OCI-LY3 (cell line): ENCODE results near the gene WDPCP.
A peak's percentile ranks its signal among the peaks of the same experiment; 100 is the strongest.

Experiments used
- EZH2phosphoT487 ChIP-seq: fragments of 200-600 bp; shearing (Covaris generic); IDR thresholded peaks from 2 replicates; pipeline ENCODE4 v1.6.1; 2018; ENCODE audit warnings: antibody characterized with exemption, mixed run types, low read depth
- TF ChIP-seq, protein P1 (sequence below): fragments of 200-600, 300-600 bp; sonication (generic); IDR thresholded peaks from 2 replicates; pipeline ENCODE4 v1.5.1; 2014; ENCODE audit warnings: antibody characterized with exemption, low read length, low read depth

DNA sequence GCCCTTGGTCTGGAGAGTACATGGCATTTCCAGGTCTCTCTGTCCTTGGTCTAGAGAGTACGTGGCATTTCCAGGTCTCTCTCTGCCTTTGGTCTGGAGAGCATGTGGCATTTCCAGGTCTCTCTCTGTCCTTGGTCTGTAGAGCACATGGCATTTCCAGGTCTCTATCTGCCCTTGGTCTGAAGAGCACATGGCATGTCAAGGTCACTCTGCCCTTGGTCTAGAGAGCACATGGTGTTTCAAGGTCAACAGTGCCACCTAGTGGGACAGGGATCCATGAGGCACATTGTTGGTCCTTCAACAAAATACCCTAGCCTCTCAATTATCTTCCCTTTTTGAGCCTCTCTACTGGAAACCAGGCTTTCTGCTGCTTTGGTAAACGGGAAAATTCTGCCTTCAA, 287.4 kb downstream of the WDPCP start:
- TF ChIP-seq, protein P1, sequence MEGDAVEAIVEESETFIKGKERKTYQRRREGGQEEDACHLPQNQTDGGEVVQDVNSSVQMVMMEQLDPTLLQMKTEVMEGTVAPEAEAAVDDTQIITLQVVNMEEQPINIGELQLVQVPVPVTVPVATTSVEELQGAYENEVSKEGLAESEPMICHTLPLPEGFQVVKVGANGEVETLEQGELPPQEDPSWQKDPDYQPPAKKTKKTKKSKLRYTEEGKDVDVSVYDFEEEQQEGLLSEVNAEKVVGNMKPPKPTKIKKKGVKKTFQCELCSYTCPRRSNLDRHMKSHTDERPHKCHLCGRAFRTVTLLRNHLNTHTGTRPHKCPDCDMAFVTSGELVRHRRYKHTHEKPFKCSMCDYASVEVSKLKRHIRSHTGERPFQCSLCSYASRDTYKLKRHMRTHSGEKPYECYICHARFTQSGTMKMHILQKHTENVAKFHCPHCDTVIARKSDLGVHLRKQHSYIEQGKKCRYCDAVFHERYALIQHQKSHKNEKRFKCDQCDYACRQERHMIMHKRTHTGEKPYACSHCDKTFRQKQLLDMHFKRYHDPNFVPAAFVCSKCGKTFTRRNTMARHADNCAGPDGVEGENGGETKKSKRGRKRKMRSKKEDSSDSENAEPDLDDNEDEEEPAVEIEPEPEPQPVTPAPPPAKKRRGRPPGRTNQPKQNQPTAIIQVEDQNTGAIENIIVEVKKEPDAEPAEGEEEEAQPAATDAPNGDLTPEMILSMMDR, result peak; percentile 49
- no peak for TF ChIP-seq EZH2phosphoT487
